Smooth muscle cell of the pulmonary artery (primary cell): ENCODE measurements around the gene SEMA4B. TPM values are rescaled to one million over a fixed set of nuclear protein-coding genes. Genes with fewer than 3 reads are reported as not detected.

Experiments used
- total RNA-seq: library from RNA; depleted of rRNA; stranded (reverse); fragments of >200 nt; gene quantifications from 2 replicates; pipeline ENCODE4 v1.2.3, GENCODE V29; 2014

SEMA4B gene, protein sequence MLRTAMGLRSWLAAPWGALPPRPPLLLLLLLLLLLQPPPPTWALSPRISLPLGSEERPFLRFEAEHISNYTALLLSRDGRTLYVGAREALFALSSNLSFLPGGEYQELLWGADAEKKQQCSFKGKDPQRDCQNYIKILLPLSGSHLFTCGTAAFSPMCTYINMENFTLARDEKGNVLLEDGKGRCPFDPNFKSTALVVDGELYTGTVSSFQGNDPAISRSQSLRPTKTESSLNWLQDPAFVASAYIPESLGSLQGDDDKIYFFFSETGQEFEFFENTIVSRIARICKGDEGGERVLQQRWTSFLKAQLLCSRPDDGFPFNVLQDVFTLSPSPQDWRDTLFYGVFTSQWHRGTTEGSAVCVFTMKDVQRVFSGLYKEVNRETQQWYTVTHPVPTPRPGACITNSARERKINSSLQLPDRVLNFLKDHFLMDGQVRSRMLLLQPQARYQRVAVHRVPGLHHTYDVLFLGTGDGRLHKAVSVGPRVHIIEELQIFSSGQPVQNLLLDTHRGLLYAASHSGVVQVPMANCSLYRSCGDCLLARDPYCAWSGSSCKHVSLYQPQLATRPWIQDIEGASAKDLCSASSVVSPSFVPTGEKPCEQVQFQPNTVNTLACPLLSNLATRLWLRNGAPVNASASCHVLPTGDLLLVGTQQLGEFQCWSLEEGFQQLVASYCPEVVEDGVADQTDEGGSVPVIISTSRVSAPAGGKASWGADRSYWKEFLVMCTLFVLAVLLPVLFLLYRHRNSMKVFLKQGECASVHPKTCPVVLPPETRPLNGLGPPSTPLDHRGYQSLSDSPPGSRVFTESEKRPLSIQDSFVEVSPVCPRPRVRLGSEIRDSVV
- total RNA-seq: 55.2 and 58.7 TPM in 2 replicates

DNA sequence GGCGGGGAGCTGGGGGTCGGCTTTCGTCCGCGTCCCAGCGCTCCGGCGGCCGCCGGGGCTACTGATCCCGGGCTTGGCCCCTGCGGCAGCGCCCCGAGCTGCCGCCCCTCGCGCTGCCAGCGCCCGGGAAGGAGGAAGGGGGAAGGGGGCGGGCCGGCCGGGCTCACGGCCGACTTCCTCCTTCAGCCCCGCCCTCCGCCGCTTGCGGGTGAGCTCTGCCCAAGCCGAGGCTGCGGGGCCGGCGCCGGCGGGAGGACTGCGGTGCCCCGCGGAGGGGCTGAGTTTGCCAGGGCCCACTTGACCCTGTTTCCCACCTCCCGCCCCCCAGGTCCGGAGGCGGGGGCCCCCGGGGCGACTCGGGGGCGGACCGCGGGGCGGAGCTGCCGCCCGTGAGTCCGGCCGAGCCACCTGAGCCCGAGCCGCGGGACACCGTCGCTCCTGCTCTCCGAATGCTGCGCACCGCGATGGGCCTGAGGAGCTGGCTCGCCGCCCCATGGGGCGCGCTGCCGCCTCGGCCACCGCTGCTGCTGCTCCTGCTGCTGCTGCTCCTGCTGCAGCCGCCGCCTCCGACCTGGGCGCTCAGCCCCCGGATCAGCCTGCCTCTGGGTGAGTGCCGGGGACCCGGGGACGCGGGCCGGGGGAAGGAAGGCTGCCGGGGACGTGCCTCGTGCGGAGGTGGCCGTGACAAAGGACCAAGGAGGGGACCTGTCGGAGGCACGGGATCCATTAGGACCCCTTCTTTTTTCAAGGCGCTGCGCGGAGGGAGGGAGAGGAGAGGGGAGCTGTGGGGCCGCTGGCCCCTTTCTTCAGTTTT lies at the start of gene SEMA4B:
SEMA4B (plus strand) TSS at position 201 of the 814 bp plus-strand sequence; CDS start at position 450, 249 bp downstream.

DNA sequence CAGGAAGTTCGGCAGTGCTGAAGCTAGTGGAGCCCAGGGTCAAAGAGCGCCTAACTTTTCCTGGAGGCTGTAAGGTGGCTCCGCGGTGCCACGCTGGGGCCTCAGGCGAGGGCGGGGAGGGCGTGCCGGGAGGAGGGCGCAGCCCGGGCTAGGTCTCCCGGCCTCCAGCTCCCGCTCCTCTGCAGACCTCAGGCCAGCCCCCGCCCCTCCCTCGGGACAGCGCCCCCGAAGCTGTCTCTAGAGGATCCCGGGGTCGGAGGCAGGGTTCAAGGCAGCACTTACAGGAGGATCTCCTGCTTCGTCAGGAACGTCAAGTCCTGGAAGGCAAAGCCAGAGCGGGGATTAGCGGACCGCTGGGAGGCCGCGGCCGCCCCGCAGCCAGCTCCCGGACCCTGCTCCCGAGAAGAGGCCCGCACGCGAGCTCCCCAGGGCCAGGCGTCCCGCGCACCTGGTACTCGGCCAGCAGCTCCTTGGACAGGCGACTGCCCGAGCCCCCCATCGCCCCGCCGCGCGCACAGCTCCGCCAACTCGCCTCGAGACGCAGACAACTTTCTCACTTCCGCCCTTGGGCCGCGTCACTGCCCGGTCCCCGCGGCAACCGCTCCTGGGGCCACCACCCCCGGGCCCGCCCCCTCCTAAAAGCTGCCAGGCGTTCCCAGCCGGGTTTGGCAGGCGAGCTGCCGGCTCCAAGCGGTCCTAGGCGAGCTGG lies 32.4 kb downstream of the SEMA4B start, which contains the start of gene CIB1:
CIB1 (minus strand) TSS at position 555 of the 709 bp plus-strand sequence; CDS start at position 499, 56 bp downstream.

DNA sequence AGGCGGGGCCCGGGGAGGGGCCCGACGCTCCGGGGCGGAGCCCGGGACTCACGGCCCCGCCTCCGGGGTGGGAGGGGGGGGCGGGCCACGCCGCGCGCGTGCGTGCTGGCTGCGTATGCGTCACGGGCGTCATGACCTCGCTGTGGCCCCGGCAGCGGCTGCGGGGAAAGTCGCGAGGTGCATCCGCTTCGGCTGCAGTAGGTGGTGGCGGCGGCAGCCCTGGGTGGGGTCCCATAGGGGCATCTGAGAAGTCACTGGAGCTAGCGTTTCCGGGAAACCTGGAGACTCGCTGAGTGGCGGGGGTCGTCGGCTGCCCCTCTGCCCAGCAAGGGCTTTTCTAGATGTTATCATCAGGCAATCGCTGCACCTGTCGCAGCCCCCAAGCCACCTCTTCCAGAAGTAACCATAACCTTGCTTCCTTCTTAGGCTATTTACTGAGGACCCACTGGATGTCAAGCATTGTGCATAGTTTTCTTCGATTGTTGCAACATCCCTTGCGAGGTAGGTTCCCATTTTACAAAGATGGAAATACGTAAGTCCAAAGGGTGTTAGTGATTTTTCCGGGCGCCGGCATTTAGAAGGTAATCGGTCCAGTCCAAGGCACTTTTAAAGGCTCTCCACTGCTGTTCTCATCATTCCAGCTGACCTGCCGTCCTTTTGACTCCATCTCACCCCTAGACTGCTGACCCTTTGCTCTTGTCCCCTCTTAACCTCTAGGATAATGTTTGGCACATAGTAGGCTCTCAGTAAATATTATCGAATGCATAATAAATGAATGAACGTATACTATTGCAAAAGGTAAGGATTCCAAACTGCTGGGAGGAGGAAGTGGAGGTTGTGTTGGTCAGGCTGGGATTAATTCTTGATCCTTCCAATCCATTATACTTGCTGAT lies 33.2 kb downstream of the SEMA4B start, which contains the start of gene GDPGP1:
GDPGP1 (plus strand) TSS at position 114 of the 893 bp plus-strand sequence. CDS start 6,700 bp downstream, outside the sequence.

DNA sequence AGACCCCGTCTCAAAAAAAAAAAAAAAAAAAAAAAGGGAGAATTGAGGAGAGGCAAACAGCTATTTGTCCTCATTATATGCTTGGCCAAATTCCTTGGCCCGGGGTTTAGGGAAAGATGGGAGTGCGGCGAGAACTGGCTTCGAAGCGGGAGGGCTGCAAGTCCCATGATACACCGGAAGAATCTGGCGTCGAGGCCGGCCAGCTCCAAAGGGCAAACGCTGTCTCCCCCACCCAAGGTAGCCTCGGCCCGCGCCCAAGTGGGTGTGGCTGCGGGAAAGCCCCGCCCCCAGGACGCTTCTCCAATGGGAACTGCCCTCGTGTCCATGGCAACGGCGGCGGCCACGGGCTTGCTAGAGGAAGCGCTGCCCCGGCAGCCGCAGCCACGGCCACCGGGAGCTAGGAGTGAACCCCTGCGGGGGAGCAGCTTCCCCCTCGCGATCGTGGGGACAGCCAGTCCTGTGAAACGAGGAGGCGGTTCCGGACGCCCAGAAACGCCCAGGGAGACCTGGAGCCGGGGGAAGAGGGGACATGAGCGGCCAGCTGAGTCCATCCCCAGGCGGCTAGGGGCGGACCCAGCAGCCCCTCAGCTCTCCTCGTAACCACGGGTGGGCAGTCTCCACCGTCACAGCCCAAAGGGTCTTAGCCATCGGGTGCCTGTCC lies 48.2 kb downstream of the SEMA4B start, which contains the start of gene TTLL13:
TTLL13 (plus strand) TSS at position 354 of the 661 bp plus-strand sequence. CDS start 1,075 bp downstream, outside the sequence.

DNA sequence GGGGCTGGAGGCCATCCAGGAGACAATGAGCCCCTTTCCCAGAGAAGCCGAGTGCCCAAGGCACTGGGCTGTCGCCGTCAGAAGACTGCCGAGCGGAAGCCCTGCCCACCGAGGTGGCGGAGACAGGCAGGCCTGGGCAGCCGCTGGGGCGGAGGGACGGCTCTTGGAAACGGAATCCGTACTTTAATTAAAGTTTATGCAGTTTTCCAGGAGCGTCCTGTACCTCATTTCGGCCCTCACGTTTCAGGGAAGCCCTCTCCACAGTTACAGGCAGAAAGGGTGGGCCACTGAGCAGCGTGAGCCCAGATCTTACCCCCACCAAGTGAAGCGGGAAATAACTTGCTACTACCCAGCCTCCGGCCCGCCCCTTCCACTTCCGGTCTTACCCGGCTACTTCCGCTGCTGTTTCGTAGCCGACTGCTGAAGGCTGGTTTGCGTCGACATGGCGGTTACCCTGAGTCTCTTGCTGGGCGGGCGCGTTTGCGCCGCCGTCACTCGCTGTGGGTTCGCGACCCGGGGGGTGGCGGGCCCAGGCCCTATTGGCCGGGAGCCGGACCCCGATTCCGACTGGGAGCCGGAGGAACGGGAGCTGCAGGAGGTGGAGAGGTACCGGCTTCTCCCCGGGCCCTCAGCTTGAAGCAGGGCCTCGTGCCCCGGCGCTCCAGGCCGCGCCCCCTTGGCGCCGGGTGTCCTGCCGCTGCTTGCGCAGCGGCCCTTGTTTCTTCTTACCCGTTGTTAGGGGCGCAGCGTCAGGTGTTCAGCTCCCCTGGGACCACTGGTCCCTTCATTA lies 64.3 kb downstream of the SEMA4B start, which contains the start of gene NGRN:
NGRN (plus strand) TSS at position 402 of the 790 bp plus-strand sequence; CDS start at position 443, 41 bp downstream.

Other genes starting within 250 kb of the SEMA4B start
- 8.5 and 10.3 TPM in 2 replicates for gene ZNF710, start 200.0 kb upstream of the SEMA4B start, total RNA-seq
- gene IDH2, start 98.9 kb upstream of the SEMA4B start, total RNA-seq: 61.6 and 81.6 TPM in 2 replicates
- 30.1 and 40.8 TPM in 2 replicates for gene CIB1, start 32.6 kb downstream of the SEMA4B start, total RNA-seq
- gene GDPGP1, start 32.9 kb downstream of the SEMA4B start, total RNA-seq: 6.3 and 10.8 TPM in 2 replicates
- 0.07 TPM in 1 of 2 replicates, not detected in the other for gene TTLL13, start 48.2 kb downstream of the SEMA4B start, total RNA-seq
- gene NGRN, start 64.3 kb downstream of the SEMA4B start, total RNA-seq: 89.4 and 97.8 TPM in 2 replicates
- 2.5 and 2.8 TPM in 2 replicates for gene ZNF774, start 151.0 kb downstream of the SEMA4B start, total RNA-seq
- gene IQGAP1, start 186.9 kb downstream of the SEMA4B start, total RNA-seq: 271 and 280 TPM in 2 replicates